HG02642 (cell line): ENCODE data around the gene CADM2.

ENCODE experiments used
- ATAC-seq: cut with Tn5 transposase; IDR thresholded peaks from one replicate; pipeline ENCODE4 v1.9.1; 2021; ENCODE audit warnings: mild to moderate bottlenecking; ENCODE audit not compliant: unreplicated experiment, poor library complexity

Gene CADM2

GRCh38 chr3:85297291-85297690 lies 338.5 kb downstream of the CADM2 start:
- ATAC-seq = no peak

DNA sequence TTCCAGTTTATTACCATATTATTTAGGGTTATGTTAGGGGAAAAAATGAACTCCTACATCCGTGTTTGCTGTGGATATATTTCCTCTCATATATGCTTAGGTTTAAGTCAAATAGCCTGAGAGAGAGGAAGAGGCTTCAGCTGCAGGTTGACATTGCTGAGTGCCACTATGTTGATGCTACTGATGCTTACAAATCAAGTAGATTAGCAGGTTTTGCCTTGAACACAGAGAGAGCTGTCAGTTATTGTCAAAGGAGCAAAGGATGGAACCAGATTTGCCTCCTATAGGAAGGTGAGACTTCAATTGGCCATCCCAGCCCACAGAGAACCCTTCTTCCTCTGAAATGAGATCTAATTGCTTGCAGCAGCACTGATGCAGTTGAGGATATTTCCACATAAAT lies 339.2 kb downstream of the CADM2 start:
- no peak for ATAC-seq

DNA sequence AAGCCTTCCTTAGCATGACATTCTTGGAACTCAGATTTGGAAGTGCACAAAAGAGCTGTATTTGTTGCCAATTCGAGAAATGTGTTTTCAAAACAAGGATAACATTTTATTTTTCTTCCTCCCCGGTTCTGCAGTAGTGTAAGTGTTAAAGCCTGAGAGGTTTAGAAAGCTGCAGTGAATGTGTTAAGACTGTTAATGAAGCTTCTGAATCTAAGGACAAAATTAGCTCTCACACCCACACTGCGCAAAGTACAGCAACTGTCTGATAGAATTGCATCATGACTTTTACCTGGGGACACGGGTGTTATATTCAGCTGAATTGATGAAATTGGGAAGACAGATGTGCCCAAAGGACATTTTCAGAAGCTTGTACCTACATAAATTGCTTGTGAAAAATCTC lies 344.4 kb downstream of the CADM2 start:
- no peak for ATAC-seq

DNA sequence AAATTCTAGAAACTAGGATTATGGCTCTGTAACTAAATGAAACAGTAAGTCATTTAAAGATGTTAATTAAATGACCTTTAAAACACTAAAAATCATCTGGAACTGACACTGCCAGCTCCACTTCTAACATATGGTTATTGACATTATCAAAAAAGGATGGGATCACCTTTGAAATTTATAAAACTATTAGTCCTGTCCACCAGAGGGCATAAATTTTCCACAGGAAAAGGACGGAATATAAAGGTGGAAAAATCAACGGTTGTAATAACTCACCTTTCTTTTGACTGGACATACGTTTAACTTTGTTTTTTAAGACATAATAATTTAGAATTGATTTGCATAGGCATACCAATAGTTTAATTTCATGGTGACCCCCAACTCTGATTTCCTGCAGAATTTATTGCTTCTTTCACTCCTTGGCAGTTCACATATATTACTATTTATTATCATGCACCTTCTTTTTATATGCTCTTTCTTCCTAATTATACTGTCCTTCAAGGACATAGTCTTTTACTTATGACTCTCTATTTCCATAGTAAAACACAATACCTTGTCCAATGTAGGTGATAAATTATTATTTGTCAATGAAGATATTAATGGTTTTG lies 345.7 kb downstream of the CADM2 start:
- ATAC-seq = no peak

DNA sequence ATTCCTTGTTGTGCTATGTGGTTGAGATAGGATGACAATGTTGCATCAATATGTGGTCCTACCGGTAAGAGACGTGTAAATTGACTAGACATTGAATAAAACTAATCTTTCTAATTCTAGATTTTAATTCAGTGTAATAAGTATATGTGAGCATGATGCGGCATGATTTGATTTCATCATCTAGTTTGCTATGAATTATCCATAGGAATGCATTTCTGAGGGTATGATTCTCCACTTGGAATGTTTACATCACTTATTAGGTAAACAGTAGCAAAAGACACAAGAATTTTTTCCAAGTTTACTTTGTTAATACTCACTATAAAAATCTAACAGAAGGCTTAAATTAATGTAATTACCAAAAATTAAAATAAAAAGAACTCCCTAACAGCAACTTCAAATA lies 353.5 kb downstream of the CADM2 start:
- no peak for ATAC-seq

- ATAC-seq = no peak
Measured at GRCh38 chr3:85313380-85313779, 354.6 kb downstream of the CADM2 start.

DNA sequence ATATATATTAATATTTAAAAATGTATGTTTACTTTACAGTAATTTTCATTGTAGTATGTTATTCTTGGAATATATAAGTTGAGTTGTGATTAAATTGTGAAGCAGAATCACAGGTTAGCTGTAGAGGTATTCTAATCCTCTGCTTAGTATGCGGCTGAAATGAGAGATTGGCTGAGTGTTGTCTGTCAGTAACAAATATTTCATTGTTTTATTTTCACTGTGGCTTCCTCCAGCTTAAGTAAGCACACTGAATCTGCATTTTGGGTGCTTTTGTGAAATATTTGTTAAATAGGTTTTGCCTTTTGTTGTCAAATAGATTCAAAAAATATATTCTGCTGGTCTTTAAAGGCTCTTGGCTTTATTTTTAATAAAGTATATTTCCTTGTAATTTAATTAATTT lies 357.5 kb downstream of the CADM2 start:
- no peak for ATAC-seq

GRCh38 chr3:85321892-85322291 lies 363.1 kb downstream of the CADM2 start:
- no peak for ATAC-seq

DNA sequence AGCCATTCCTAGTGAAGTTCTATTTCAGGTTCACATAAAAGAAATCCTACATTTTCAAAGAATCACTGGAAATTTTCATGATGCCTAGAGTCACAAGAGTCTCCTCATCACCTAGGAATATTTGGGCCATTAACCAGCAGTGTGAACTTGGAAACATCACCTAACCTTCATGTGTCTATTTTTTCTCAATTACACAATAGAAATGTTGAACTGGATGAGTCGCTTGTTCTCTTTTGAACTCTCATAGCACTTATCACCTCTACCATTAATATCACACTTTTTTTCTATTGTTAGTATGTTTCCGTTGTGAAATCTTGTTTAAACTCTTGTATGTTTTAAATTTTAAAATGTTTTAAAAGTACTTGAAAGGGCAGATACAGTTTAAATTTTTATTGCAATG lies 371.3 kb downstream of the CADM2 start:
- no peak for ATAC-seq

DNA sequence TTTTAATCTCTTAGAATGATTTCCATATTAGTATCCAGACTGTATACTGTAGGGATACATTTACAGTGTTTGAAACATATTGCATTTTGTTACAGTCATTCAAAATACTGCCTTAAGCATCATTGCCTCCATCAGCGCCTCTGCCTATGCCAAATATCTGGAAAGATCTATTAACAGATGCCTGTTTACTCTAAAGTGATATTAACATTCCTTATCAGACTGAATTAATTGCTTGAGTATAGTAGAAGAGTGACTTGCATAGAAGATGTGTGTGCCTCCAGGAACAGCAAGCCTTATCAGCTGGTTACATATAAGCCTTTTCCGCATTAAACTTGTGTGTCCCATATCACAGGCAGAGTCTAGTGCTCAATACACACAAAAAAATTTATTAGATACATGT lies 379.1 kb downstream of the CADM2 start:
- ATAC-seq = no peak

- no peak for ATAC-seq
Measured at GRCh38 chr3:85342915-85343314, 384.1 kb downstream of the CADM2 start.

GRCh38 chr3:85355572-85355971 lies 396.8 kb downstream of the CADM2 start:
- ATAC-seq = no peak

DNA sequence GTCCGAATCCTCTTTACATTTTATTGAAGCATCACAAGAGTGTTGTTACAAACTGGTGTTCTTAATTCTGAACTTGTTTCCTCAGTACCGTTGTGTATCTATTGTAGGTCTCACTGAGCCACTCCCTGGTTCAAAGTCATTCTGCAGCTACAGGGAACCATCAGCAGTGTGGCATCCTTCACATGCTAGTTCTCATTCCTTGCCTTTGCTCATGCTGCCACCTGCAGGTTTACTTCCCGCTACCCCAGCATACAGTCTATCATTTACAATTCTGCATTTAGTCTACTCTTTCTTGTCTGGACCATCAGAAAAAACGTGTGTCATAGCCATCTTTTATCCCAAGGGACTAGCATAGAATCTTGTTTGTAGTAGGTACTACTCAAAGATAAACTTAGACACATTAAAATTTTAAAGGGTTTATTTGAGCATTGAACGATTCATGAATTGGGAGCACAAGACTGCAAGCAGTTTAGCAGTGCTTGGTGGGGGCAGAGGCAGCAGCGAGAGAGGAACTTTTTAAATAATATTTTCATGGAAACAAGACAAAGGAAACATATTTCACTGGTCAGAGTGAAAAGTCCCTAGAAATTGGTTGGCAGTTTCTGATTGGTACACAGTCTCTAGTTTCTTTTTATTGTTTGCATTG lies 402.1 kb downstream of the CADM2 start:
- ATAC-seq = peak; percentile 76

DNA sequence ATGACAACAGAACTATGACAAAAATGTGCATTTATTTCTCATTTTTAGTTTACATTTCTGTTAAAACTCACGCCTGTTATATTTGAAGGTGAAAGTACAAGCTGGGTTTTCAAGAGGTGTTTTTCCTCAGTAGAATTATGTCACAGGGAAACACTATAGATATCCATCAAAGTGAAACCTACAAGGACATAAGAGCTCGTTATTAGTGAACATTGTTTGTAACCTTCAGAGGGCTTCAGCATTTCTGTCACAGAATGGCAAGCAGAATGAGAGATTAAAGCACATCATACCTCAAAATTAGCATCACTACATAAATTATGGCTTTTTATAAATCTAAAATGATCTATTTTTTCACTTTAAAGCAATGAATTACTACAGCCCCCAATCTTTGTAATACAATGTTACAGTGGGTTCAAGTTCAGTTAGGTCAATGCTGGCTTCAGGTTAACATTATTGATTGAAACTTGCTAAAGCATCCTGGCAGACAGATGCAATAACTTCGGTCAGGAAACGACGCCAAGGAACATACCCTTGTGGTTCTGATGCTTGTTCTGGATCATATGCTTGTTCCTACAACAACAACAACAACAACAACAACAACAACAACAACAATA lies 405.6 kb downstream of the CADM2 start:
- ATAC-seq = no peak

DNA sequence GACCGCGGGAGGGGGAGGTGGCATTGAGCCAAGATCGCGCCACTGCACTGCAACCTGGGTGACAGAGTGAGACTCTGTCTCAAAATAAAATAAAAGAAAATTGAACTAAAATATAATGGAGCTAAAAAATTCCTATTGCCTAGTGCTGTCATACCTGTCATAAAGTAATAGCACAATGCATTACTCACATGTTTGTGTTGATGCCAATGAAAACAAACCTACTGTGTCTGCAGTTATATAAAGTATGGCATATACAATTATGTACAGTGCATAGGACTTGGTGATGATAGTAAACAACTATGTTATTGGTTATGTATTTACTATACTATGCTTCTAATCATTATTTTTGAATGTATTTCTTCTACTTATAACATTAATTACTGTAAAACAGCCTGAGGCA lies 411.6 kb downstream of the CADM2 start:
- ATAC-seq = no peak

GRCh38 chr3:85376131-85376530 lies 417.3 kb downstream of the CADM2 start:
- no peak for ATAC-seq

- ATAC-seq = no peak
Measured at GRCh38 chr3:85377115-85377514, 418.3 kb downstream of the CADM2 start.

- ATAC-seq = no peak
Measured at GRCh38 chr3:85384372-85384771, 425.6 kb downstream of the CADM2 start.

DNA sequence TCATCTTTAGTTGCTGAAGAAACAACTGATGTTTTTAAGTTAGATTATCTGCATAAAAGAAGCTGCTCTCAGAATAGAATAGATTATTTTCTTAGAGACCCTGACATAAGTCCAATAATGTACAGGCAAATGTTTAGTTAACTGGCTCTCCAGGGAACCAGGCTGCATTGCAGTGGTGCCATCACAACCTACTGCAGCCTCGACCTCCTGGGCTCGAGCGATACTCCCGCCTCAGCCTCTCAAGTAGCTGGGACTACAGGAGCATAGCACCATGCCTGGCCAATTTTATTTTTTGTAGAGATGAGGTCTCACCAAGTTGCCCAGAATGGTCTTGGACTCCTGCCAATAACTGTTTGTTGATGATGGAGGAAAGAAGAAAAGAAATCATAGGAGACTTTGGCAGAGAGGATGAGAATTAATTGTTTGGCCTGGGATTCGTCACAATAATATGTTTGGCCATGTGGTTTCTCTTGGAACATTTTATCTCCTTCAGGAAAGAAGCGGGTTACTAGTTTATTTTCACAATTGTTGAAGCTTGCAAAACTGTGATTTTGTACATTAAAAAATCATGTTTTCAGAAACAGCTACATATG lies 429.2 kb downstream of the CADM2 start:
- no peak for ATAC-seq

DNA sequence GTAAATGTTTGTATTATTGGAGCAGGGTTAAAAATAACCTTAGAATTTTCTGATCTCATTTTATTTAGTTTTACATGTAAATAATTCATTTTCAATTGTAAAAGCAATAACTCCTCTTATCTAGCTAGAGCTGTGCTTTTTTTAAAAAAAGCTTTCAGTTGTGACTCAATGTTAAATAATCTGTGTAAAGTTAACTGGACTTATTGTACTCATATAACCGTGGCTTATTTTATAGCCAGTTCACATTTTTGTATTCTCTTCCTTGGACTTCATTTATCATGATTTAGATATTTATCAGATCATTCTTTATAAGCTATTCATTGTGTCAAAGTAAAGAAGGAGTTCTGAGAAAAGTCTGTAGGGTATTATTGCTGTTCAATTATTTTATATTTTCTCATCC lies 435.6 kb downstream of the CADM2 start:
- ATAC-seq = no peak

DNA sequence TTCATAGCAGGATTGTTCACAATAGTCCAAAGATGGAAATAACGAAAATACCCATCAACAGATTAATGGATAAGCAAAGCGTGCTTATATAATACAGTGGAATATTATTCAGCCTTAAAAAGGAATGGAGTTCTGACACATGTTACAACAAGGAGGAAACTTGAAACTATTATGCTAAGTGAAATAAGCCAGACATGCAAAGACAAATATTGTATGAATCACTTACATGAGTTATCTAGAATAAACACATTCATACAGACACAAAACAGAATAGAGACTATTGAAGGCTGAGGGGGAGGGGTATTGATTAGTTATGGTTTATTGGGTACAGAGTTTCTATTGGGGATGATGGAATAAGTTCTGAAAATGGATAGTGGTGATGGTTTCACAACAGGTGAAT lies 438.6 kb downstream of the CADM2 start:
- no peak for ATAC-seq

GRCh38 chr3:85426121-85426520 lies 467.3 kb downstream of the CADM2 start:
- no peak for ATAC-seq
